SK-N-SH (cell line): ENCODE measurements around the gene SLC12A5. TPM values are rescaled to one million over a fixed set of nuclear protein-coding genes. Genes with fewer than 3 reads are reported as not detected.

Experiments used
- CTCF ChIA-PET: fragments of 300-600, 350-600 bp; formaldehyde crosslinking; extraction: SDS; loops from one replicate; lab custom pipeline; 2021; lab: Yijun Ruan, JAX
- POLR2A ChIA-PET: fragments of 350-600 bp; sonication (Branson Sonifier 250); formaldehyde crosslinking; extraction: SDS; loops from one replicate; lab custom pipeline; 2020; ENCODE audit warnings: antibody characterized with exemption, inconsistent platforms; lab: Yijun Ruan, JAX
- DNase-seq: peaks from one replicate; pipeline ENCODE4 v3.0.0; 2012
- H2AFZ ChIP-seq: fragments of 200-600 bp; sonication (generic); 2 replicates; pipeline ENCODE4 v1.8.1; 2016; ENCODE audit warnings: antibody characterized with exemption, mild to moderate bottlenecking, low read depth
- H3F3A ChIP-seq: fragments of 200-600 bp; sonication (generic); replicated peaks from 2 replicates; pipeline ENCODE3; 2016; ENCODE audit warnings: antibody characterized with exemption, mild to moderate bottlenecking; ENCODE audit not compliant: insufficient read depth
- H3K27ac ChIP-seq, 2 experiments: fragments of 200-500 bp in 1 of 2; fragments of 200-600 bp in 1 of 2; sonication (Bioruptor generic) in 1 of 2; sonication (generic), shearing (Covaris generic) in 1 of 2; 2 replicates each; pipeline versions ENCODE4 v1.5.1 to v1.6.1; 2014 to 2016; ENCODE audit warnings: low read depth in 2 of 2, inconsistent platforms in 1 of 2, low read length in 1 of 2, mild to moderate bottlenecking in 1 of 2, mixed read lengths in 1 of 2
- H3K27me3 ChIP-seq: fragments of 200-600 bp; sonication (generic), shearing (Covaris generic); 2 replicates; pipeline ENCODE4 v1.6.1; 2016; ENCODE audit warnings: mixed run types; ENCODE audit not compliant: insufficient read depth
- H3K36me3 ChIP-seq, 2 experiments: fragments of 200-500 bp in 1 of 2; fragments of 200-600 bp in 1 of 2; sonication (Bioruptor generic) in 1 of 2; sonication (generic) in 1 of 2; replicated peaks in 1 of 2; 2 replicates each; pipeline versions ENCODE3 to v1.5.1; 2014 to 2016; ENCODE audit warnings: low read length in 1 of 2, mild to moderate bottlenecking in 1 of 2; ENCODE audit not compliant: insufficient read depth in 2 of 2, control insufficient read depth in 1 of 2
- H3K4me1 ChIP-seq, 2 experiments: fragments of 200-500 bp in 1 of 2; fragments of 200-600 bp in 1 of 2; sonication (Bioruptor generic) in 1 of 2; sonication (generic), shearing (Covaris generic) in 1 of 2; 2 replicates each; pipeline versions ENCODE4 v1.5.1 to v1.6.1; 2014 to 2016; ENCODE audit warnings: low read depth in 1 of 2, low read length in 1 of 2, mixed run types in 1 of 2; ENCODE audit not compliant: insufficient read depth in 2 of 2, control insufficient read depth in 1 of 2
- H3K4me2 ChIP-seq: fragments of 200-600 bp; sonication (generic), shearing (Covaris generic); 2 replicates; pipeline ENCODE4 v1.6.1; 2017; ENCODE audit warnings: mixed run types
- H3K4me3 ChIP-seq, 2 experiments: fragments of 200-500 bp in 1 of 2; fragments of 200-600 bp in 1 of 2; sonication (Bioruptor generic) in 1 of 2; sonication (generic), shearing (Covaris generic) in 1 of 2; 2 replicates each; pipeline versions ENCODE4 v1.5.1 to v1.8.1; 2014 to 2016; ENCODE audit warnings: low read depth in 2 of 2, inconsistent platforms in 1 of 2, low read length in 1 of 2, mild to moderate bottlenecking in 1 of 2, mixed read lengths in 1 of 2, moderate library complexity in 1 of 2
- H3K79me2 ChIP-seq: fragments of 200-600 bp; sonication (generic); 2 replicates; pipeline ENCODE4 v1.8.1; 2017; ENCODE audit warnings: mild to moderate bottlenecking; ENCODE audit not compliant: insufficient read depth
- H3K9ac ChIP-seq: fragments of 200-600 bp; sonication (generic); 2 replicates; pipeline ENCODE4 v1.6.1; 2017; ENCODE audit warnings: mixed run types
- H3K9me2 ChIP-seq: fragments of 200-600 bp; sonication (generic); 2 replicates; pipeline ENCODE4 v1.6.1; 2017; ENCODE audit warnings: mixed run types
- H3K9me3 ChIP-seq: fragments of 200-600 bp; sonication (generic); 2 replicates; pipeline ENCODE4 v1.6.1; 2017; ENCODE audit warnings: mixed run types, mild to moderate bottlenecking, moderate library complexity
- H4K20me1 ChIP-seq: fragments of 200-600 bp; sonication (generic); 2 replicates; pipeline ENCODE4 v1.6.1; 2017; ENCODE audit warnings: mild to moderate bottlenecking, mixed run types; ENCODE audit not compliant: insufficient read depth
- CHD2 ChIP-seq: fragments of 150-350 bp; IDR thresholded peaks from 2 replicates; pipeline ENCODE4 v1.6.1; 2018; ENCODE audit warnings: low read length; ENCODE audit not compliant: partially characterized antibody
- EP300 ChIP-seq, 2 experiments: IDR thresholded peaks; 2 replicates each; pipeline versions ENCODE4 v1.4.0 to v1.6.1; 2012; ENCODE audit warnings: borderline replicate concordance in 1 of 2, low read depth in 1 of 2, low read length in 1 of 2
- GABPA ChIP-seq: IDR thresholded peaks from 2 replicates; pipeline ENCODE4 v1.4.0; 2012; ENCODE audit warnings: low read depth, mild to moderate bottlenecking
- MXI1 ChIP-seq: IDR thresholded peaks from 2 replicates; pipeline ENCODE4 v1.6.1; 2012; ENCODE audit warnings: mild to moderate bottlenecking, low read depth, low read length, improper control_type of control experiment
- RFX5 ChIP-seq: IDR thresholded peaks from 2 replicates; pipeline ENCODE4 v1.6.1; 2012; ENCODE audit warnings: mild to moderate bottlenecking, improper control_type of control experiment, low read length
- WGBS: methylation state at CpG from one replicate; pipeline ENCODE4 v1.1.6; 2017; ENCODE audit warnings: low lambda C conversion rate; 5-methylcytosine and 5-hydroxymethylcytosine counted together
- polyA plus RNA-seq, 3 experiments: library from polyadenylated mRNA; depleted of rRNA; stranded (reverse); fragments of >200 nt; gene quantifications; 2 replicates each; pipeline ENCODE4 v1.2.3, GENCODE V29; 2012
- TF ChIP-seq, protein P1 (sequence below): IDR thresholded peaks from 2 replicates; pipeline ENCODE4 v1.4.0; 2012; ENCODE audit warnings: low read depth, borderline replicate concordance
- TF ChIP-seq, protein P2 (sequence below): fragments of 200-600 bp; sonication (generic); IDR thresholded peaks from 2 replicates; pipeline ENCODE4 v1.6.1; 2017; ENCODE audit warnings: antibody characterized with exemption, mild to moderate bottlenecking, moderate library complexity
- TF ChIP-seq, protein P3 (sequence below): IDR thresholded peaks from 2 replicates; pipeline ENCODE4 v1.6.1; 2012; ENCODE audit warnings: mild to moderate bottlenecking, low read depth, low read length, moderate library complexity

The SLC12A5 gene
- polyA plus RNA-seq, 1 of the 3 experiments (the other 2 are of a cell fraction), result 19.9 TPM

DNA sequence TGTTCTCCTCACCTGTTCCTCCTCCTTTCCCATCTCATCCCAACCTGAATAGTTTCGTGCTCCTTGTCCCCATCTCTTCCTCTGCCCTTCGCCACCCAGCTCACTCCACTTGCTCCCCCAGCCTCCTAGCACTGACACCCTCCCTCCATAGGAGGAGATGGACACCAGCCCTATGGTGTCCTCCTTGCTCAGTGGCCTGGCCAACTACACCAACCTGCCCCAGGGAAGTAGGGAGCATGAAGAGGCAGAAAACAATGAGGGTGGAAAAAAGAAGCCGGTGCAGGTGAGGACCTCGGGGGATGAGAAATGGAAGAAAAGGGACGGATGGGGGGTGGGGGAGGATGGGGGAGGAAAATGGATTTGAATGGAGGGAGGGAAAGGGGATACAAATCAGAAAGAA is 6.2 kb downstream of the SLC12A5 start:
- 18% methylated on average over 5 of the region's 5 CpGs for WGBS

DNA sequence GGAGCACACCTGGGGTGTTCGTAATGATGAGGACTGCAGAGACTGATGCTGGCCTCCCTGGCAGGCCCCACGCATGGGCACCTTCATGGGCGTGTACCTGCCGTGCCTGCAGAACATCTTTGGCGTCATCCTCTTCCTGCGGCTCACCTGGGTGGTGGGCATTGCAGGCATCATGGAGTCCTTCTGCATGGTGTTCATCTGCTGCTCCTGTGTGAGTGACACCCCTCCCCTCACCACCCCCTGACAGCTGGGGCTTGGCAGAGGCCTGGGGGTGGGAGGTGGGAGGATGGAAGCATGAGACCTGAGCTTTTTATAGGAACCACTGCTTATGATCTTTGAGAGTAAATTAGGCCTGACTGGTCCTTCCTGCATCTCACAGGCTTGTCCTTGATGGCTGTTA is 6.7 kb downstream of the SLC12A5 start:
- ChIA-PET POLR2A (no interaction called here), CTCF (no interaction called here)
- H3K9ac ChIP-seq, result no peak overlapping the region
- H3K4me2 ChIP-seq, result no peak overlapping the region
- TF ChIP-seq RFX5, result no peak
- TF ChIP-seq, protein P1, sequence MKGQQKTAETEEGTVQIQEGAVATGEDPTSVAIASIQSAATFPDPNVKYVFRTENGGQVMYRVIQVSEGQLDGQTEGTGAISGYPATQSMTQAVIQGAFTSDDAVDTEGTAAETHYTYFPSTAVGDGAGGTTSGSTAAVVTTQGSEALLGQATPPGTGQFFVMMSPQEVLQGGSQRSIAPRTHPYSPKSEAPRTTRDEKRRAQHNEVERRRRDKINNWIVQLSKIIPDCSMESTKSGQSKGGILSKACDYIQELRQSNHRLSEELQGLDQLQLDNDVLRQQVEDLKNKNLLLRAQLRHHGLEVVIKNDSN, result no peak
- no peak for DNase-seq
- 28% methylated on average over 3 of the region's 6 CpGs for WGBS
- H3F3A ChIP-seq, result no peaks in the 10 kb centered on the region
- H3K27me3 ChIP-seq, result peaks cover 25% of the 10 kb centered on the region
- no peaks in the 10 kb centered on the region for H3K9me2 ChIP-seq
- no peak overlapping the region for H3K27ac ChIP-seq
- H3K4me1 ChIP-seq, result peaks cover 0 to 8% of the 10 kb centered on the region in 2 experiments; a peak in 1 of 4 replicates
- H2AFZ ChIP-seq, result no peak overlapping the region
- H3K36me3 ChIP-seq, result no peaks in the 10 kb centered on the region
- H4K20me1 ChIP-seq, result no peaks in the 10 kb centered on the region; the same call in 1 of the 2 replicates
- H3K79me2 ChIP-seq, result no peaks in the 10 kb centered on the region
- no peak overlapping the region for H3K4me3 ChIP-seq
- H3K9me3 ChIP-seq, result no peaks in the 10 kb centered on the region

More for the DNA sequence above, 6.2 kb downstream of the SLC12A5 start:
- Histone ChIP-seq H3K27me3 (peaks cover 30% of the 10 kb centered on the region), H3K4me1 (peaks cover 0 to 11% of the 10 kb centered on the region in 2 experiments; a peak in 1 of 4 replicates), H3F3A (no peaks in the 10 kb centered on the region), H3K9ac (no peak overlapping the region), H3K4me3 (no peak overlapping the region), H3K4me2 (no peak overlapping the region), H3K9me2 (no peaks in the 10 kb centered on the region), H3K36me3 (no peaks in the 10 kb centered on the region), H4K20me1 (no peaks in the 10 kb centered on the region), H3K9me3 (no peaks in the 10 kb centered on the region), H2AFZ (no peak overlapping the region), H3K79me2 (no peaks in the 10 kb centered on the region), H3K27ac (no peak overlapping the region)
- DNase-seq, result no peak
- ChIA-PET CTCF (no interaction called here), POLR2A (no interaction called here)
- TF ChIP-seq CHD2 (no peak), GABPA (no peak), MXI1 (no peak), EP300 (IDR thresholded peaks at IDR 0.05; ENCODE audit: borderline replicate concordance in 1 of 2, low read depth in 1 of 2, low read length in 1 of 2) (no peak)
- TF ChIP-seq, protein P2, sequence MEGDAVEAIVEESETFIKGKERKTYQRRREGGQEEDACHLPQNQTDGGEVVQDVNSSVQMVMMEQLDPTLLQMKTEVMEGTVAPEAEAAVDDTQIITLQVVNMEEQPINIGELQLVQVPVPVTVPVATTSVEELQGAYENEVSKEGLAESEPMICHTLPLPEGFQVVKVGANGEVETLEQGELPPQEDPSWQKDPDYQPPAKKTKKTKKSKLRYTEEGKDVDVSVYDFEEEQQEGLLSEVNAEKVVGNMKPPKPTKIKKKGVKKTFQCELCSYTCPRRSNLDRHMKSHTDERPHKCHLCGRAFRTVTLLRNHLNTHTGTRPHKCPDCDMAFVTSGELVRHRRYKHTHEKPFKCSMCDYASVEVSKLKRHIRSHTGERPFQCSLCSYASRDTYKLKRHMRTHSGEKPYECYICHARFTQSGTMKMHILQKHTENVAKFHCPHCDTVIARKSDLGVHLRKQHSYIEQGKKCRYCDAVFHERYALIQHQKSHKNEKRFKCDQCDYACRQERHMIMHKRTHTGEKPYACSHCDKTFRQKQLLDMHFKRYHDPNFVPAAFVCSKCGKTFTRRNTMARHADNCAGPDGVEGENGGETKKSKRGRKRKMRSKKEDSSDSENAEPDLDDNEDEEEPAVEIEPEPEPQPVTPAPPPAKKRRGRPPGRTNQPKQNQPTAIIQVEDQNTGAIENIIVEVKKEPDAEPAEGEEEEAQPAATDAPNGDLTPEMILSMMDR, result no peak
- TF ChIP-seq, protein P3, sequence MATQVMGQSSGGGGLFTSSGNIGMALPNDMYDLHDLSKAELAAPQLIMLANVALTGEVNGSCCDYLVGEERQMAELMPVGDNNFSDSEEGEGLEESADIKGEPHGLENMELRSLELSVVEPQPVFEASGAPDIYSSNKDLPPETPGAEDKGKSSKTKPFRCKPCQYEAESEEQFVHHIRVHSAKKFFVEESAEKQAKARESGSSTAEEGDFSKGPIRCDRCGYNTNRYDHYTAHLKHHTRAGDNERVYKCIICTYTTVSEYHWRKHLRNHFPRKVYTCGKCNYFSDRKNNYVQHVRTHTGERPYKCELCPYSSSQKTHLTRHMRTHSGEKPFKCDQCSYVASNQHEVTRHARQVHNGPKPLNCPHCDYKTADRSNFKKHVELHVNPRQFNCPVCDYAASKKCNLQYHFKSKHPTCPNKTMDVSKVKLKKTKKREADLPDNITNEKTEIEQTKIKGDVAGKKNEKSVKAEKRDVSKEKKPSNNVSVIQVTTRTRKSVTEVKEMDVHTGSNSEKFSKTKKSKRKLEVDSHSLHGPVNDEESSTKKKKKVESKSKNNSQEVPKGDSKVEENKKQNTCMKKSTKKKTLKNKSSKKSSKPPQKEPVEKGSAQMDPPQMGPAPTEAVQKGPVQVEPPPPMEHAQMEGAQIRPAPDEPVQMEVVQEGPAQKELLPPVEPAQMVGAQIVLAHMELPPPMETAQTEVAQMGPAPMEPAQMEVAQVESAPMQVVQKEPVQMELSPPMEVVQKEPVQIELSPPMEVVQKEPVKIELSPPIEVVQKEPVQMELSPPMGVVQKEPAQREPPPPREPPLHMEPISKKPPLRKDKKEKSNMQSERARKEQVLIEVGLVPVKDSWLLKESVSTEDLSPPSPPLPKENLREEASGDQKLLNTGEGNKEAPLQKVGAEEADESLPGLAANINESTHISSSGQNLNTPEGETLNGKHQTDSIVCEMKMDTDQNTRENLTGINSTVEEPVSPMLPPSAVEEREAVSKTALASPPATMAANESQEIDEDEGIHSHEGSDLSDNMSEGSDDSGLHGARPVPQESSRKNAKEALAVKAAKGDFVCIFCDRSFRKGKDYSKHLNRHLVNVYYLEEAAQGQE, result no peak
